NCI-H2227 (cell line): ENCODE data around the gene UBE2E1.
"Not testable (repeated sequence)": the region's sequence is repeated elsewhere in the genome, so short reads cannot be mapped to it uniquely, and the experiment has no call there.

Source experiments
- DNase-seq: peaks from one replicate; lab custom pipeline; 2025; ENCODE audit not compliant: unreplicated experiment; lab: John Stamatoyannopoulos, UW

The UBE2E1 gene

GRCh38 chr3:23915537-23916108 lies 109.9 kb downstream of the UBE2E1 start:
- peak; percentile 48 for DNase-seq

GRCh38 chr3:23916152-23916885 lies 110.6 kb downstream of the UBE2E1 start:
- DNase-seq: no peak

GRCh38 chr3:23916886-23917678 lies 111.3 kb downstream of the UBE2E1 start, which contains the start of the genes NKIRAS1 and RPL15:
NKIRAS1 (minus strand) TSS chr3:23916990; CDS start chr3:23910904, 6,086 bp downstream.
RPL15 (plus strand) TSS chr3:23917132; CDS start chr3:23917860, 728 bp downstream.
- DNase-seq: peak; percentile 94

GRCh38 chr3:23917679-23918303 lies 112.0 kb downstream of the UBE2E1 start:
- peak; percentile 47 for DNase-seq

GRCh38 chr3:23918331-23918730 lies 112.6 kb downstream of the UBE2E1 start:
- DNase-seq: not testable (repeated sequence)

GRCh38 chr3:23919628-23920027 lies 113.9 kb downstream of the UBE2E1 start:
- DNase-seq: no peak

GRCh38 chr3:23920151-23920655 lies 114.4 kb downstream of the UBE2E1 start:
- no peak for DNase-seq

- DNase-seq: no peak
Measured at GRCh38 chr3:23921052-23921511, 115.3 kb downstream of the UBE2E1 start.

GRCh38 chr3:23923786-23924185 lies 118.0 kb downstream of the UBE2E1 start:
- no peak for DNase-seq

- no peak for DNase-seq
Measured at GRCh38 chr3:23926246-23926645, 120.5 kb downstream of the UBE2E1 start.

GRCh38 chr3:23926736-23927135 lies 121.0 kb downstream of the UBE2E1 start:
- DNase-seq: no peak

- no peak for DNase-seq
Measured at GRCh38 chr3:23928524-23928923, 122.8 kb downstream of the UBE2E1 start.

GRCh38 chr3:23931597-23931996 lies 125.8 kb downstream of the UBE2E1 start:
- DNase-seq: no peak

- DNase-seq: no peak
Measured at GRCh38 chr3:23932571-23932970, 126.8 kb downstream of the UBE2E1 start.

- DNase-seq: no peak
Measured at GRCh38 chr3:23934253-23934652, 128.5 kb downstream of the UBE2E1 start.

- DNase-seq: no peak
Measured at GRCh38 chr3:23937296-23937695, 131.5 kb downstream of the UBE2E1 start.

GRCh38 chr3:23938688-23939087 lies 132.9 kb downstream of the UBE2E1 start:
- DNase-seq: no peak

- no peak for DNase-seq
Measured at GRCh38 chr3:23940775-23941174, 135.0 kb downstream of the UBE2E1 start.
